ENCODE results near the gene ATF6. TPM values are rescaled to one million over a fixed set of nuclear protein-coding genes. Genes with fewer than 3 reads are reported as not detected.

Gene ATF6
- total and polyA plus RNA-seq, 8 donors, result 2.2 to 29.5 (median 16.9) TPM

- FAIRE-seq, result no peak
- WGBS, 2 donors, result 84 to 88% methylated on average over 4 of the region's 4 CpGs
These were observed 21.2 kb downstream of the ATF6 start for GRCh38 chr1:161787355-161787754.

GRCh38 chr1:161790587-161791317, 24.6 kb downstream of the ATF6 start:
- Histone ChIP-seq H3K4me3 (no peak overlapping the region), H3K9me3 (no peaks in the 10 kb centered on the region), H3K4me1 (peaks cover 0 to 6% (median 0%) of the 10 kb centered on the region in 3 donors), H3K36me3 (peaks cover 0 to 63% (median under 1%) of the 10 kb centered on the region in 3 donors), H3K27me3 (no peaks in the 10 kb centered on the region), H3K27ac (no peak overlapping the region)
- 87 to 91% methylated on average over 4 of the region's 4 CpGs for WGBS, 2 donors
- intact Hi-C loops (cut with DNase I), result loop anchor here in 1 of 3 donors (5.0 kb wide), 1 partner anchor 247 kb away; no protein-coding TSS in a partner anchor
- DNase-seq (no peak), ATAC-seq (peak in 1 of 4 donors; percentile 8), FAIRE-seq (no peak)
- TF ChIP-seq CTCF (IDR thresholded peaks at IDR 0.05), result no peak

More at GRCh38 chr1:161787355-161787754, 21.2 kb downstream of the ATF6 start:
- no peaks in the 10 kb centered on the region for H3K9me3 ChIP-seq
- DNase-seq (no peak), ATAC-seq (no peak)
- no peak for TF ChIP-seq CTCF (IDR thresholded peaks at IDR 0.05)
- H3K4me1 ChIP-seq, result peaks cover 0 to 4% (median 0%) of the 10 kb centered on the region in 3 donors
- H3K27ac ChIP-seq, result no peak overlapping the region
- H3K4me3 ChIP-seq, result no peak overlapping the region
- intact Hi-C loops (cut with DNase I), result no loop called here
- peaks cover 0 to 55% (median 9%) of the 10 kb centered on the region in 3 donors for H3K36me3 ChIP-seq
- no peaks in the 10 kb centered on the region for H3K27me3 ChIP-seq

GRCh38 chr1:161791904-161792655, 26.0 kb downstream of the ATF6 start:
- Histone ChIP-seq H3K36me3 (peaks cover 0 to 62% (median 2%) of the 10 kb centered on the region in 3 donors), H3K9me3 (no peaks in the 10 kb centered on the region), H3K27ac (no peak overlapping the region), H3K4me1 (peaks cover 0 to 6% (median 0%) of the 10 kb centered on the region in 3 donors), H3K4me3 (no peak overlapping the region), H3K27me3 (no peaks in the 10 kb centered on the region)
- WGBS, 2 donors, result 60% methylated on average over 5 of the region's 5 CpGs
- ATAC-seq (no peak), DNase-seq (no peak), FAIRE-seq (no peak)
- intact Hi-C loops (cut with DNase I), result loop anchor here in 2 of 3 donors (2.0 to 5.0 kb wide), 2 partner anchors 245 kb away; no protein-coding TSS in a partner anchor
- no peak for TF ChIP-seq CTCF (IDR thresholded peaks at IDR 0.05)

- no peaks in the 10 kb centered on the region for H3K9me3 ChIP-seq
- no peak overlapping the region for H3K4me3 ChIP-seq
- DNase-seq, result no peak
- peaks cover 0 to 6% (median 0%) of the 10 kb centered on the region in 3 donors for H3K4me1 ChIP-seq
- FAIRE-seq, result peak; percentile 90
- no peak overlapping the region for H3K27ac ChIP-seq
- intact Hi-C loops (cut with DNase I), result loop anchor here in 2 of 3 donors (2.0 to 5.0 kb wide), 2 partner anchors 244 to 245 kb away; no protein-coding TSS in a partner anchor
- WGBS, 2 donors, result 40% methylated on average over 3 of the region's 3 CpGs
- peaks cover 0 to 60% (median 2%) of the 10 kb centered on the region in 3 donors for H3K36me3 ChIP-seq
- TF ChIP-seq CTCF (IDR thresholded peaks at IDR 0.05), result peak in 3 of 4 donors; percentile 14 to 42 (median 18)
- no peaks in the 10 kb centered on the region for H3K27me3 ChIP-seq
- ATAC-seq, result peak; percentile 53 to 86 (median 78)
These were observed 26.6 kb downstream of the ATF6 start for GRCh38 chr1:161792740-161793139.
